ENCODE results near the gene RRAD. TPM values are rescaled to one million over a fixed set of nuclear protein-coding genes. Genes with fewer than 3 reads are reported as not detected.
A peak's percentile ranks its signal among the peaks of the same experiment; 100 is the strongest.

Gene RRAD
- total RNA-seq, 1 donor from 2014 or later = 12.1 TPM

- Histone ChIP-seq H4K20me1 (ENCODE audit: insufficient read depth, low read length) (peaks cover 19% of the 10 kb centered on the region), H3K4me1 (ENCODE audit: insufficient read depth, low read length) (peaks cover 37% of the 10 kb centered on the region), H3K4me2 (ENCODE audit: low read length) (peak overlapping the region; percentile 83), H3K9me3 (ENCODE audit: insufficient read depth, low read depth, low read length) (no peaks in the 10 kb centered on the region), H3K36me3 (ENCODE audit: insufficient read depth, low read length) (no peaks in the 10 kb centered on the region), H3K27ac (ENCODE audit: low read depth, low read length) (no peak overlapping the region), H3K4me3 (ENCODE audit: insufficient read depth, low read depth, low read length) (no peak overlapping the region), H2AFZ (ENCODE audit: low read depth, low read length) (no peak overlapping the region), H3K27me3 (ENCODE audit: insufficient read depth, low read length) (peaks cover 27% of the 10 kb centered on the region), H3K79me2 (ENCODE audit: insufficient read depth, low read length) (no peaks in the 10 kb centered on the region), H3K9ac (ENCODE audit: low read length) (no peak overlapping the region)
- TF ChIP-seq CTCF (IDR thresholded peaks at IDR 0.05; ENCODE audit: insufficient read depth, low read depth, low read length) = no peak
- Mint-ChIP-seq H3K4me1 (ENCODE audit: low read depth, unreplicated experiment) (peaks cover 23% of the 10 kb centered on the region), H3K9me3 (ENCODE audit: unreplicated experiment) (no peaks in the 10 kb centered on the region), H3K36me3 (ENCODE audit: low read depth, unreplicated experiment) (peaks cover 7% of the 10 kb centered on the region), H3K4me3 (ENCODE audit: unreplicated experiment) (no peak overlapping the region), H3K27ac (ENCODE audit: unreplicated experiment) (no peak overlapping the region), H3K27me3 (ENCODE audit: low read depth, unreplicated experiment) (peaks cover 49% of the 10 kb centered on the region)
- DNase-seq (ENCODE audit: low read depth) = no peak
- no peak for FAIRE-seq
Observed at GRCh38 chr16:66923866-66924265, 1.5 kb downstream of the RRAD start.

DNA sequence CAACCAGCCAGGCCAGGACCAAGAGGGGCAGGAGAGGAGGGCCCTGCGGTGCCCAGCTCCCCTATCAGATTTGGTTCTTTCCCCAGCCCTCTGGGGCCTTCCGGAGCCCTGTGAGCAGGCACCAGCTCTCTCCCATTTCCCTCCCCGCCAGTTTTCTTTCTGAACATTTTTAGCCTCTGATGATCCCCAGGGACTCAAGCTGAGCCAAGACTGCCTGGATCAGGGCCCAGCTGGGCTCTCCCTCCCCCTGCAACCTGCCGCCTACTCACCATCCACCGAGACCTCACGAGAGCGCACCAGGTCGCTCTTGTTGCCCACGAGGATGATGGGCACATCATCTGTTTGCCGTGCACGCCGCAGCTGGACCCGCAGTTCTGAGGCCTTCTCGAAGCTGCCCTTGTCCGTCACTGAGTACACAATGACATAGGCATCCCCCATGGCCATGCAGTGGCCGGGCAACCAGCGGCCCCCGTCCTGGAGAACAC lies 2.0 kb downstream of the RRAD start:
- peaks cover 7% of the 10 kb centered on the region for H3K36me3 Mint-ChIP-seq (ENCODE audit: low read depth, unreplicated experiment)
- FAIRE-seq (no peak), DNase-seq (ENCODE audit: low read depth) (peak; percentile 34)
- Histone ChIP-seq H3K9ac (ENCODE audit: low read length) (no peak overlapping the region), H3K79me2 (ENCODE audit: insufficient read depth, low read length) (no peaks in the 10 kb centered on the region), H3K4me1 (ENCODE audit: insufficient read depth, low read length) (peaks cover 34% of the 10 kb centered on the region), H2AFZ (ENCODE audit: low read depth, low read length) (no peak overlapping the region), H3K27ac (ENCODE audit: low read depth, low read length) (no peak overlapping the region), H4K20me1 (ENCODE audit: insufficient read depth, low read length) (peaks cover 19% of the 10 kb centered on the region), H3K36me3 (ENCODE audit: insufficient read depth, low read length) (no peaks in the 10 kb centered on the region), H3K9me3 (ENCODE audit: insufficient read depth, low read depth, low read length) (no peaks in the 10 kb centered on the region), H3K4me2 (ENCODE audit: low read length) (peak overlapping the region; percentile 83), H3K27me3 (ENCODE audit: insufficient read depth, low read length) (peaks cover 27% of the 10 kb centered on the region), H3K4me3 (ENCODE audit: insufficient read depth, low read depth, low read length) (no peak overlapping the region)
- no peak overlapping the region for H3K27ac Mint-ChIP-seq (ENCODE audit: unreplicated experiment)
- no peaks in the 10 kb centered on the region for H3K9me3 Mint-ChIP-seq (ENCODE audit: unreplicated experiment)
- peaks cover 52% of the 10 kb centered on the region for H3K27me3 Mint-ChIP-seq (ENCODE audit: low read depth, unreplicated experiment)
- TF ChIP-seq CTCF (IDR thresholded peaks at IDR 0.05; ENCODE audit: insufficient read depth, low read depth, low read length) (no peak), EZH2 (IDR thresholded peaks at IDR 0.05; ENCODE audit: insufficient read depth, low read length) (no peak)
- H3K4me1 Mint-ChIP-seq (ENCODE audit: low read depth, unreplicated experiment) = peaks cover 21% of the 10 kb centered on the region
- no peak overlapping the region for H3K4me3 Mint-ChIP-seq (ENCODE audit: unreplicated experiment)

- Histone ChIP-seq H3K4me1 (ENCODE audit: insufficient read depth, low read length) (peaks cover 20% of the 10 kb centered on the region), H3K9me3 (ENCODE audit: insufficient read depth, low read depth, low read length) (no peaks in the 10 kb centered on the region), H3K79me2 (ENCODE audit: insufficient read depth, low read length) (no peaks in the 10 kb centered on the region), H3K4me2 (ENCODE audit: low read length) (no peak overlapping the region), H3K27ac (ENCODE audit: low read depth, low read length) (no peak overlapping the region), H4K20me1 (ENCODE audit: insufficient read depth, low read length) (peaks cover 19% of the 10 kb centered on the region), H3K36me3 (ENCODE audit: insufficient read depth, low read length) (no peaks in the 10 kb centered on the region), H3K9ac (ENCODE audit: low read length) (no peak overlapping the region), H3K27me3 (ENCODE audit: insufficient read depth, low read length) (peaks cover 27% of the 10 kb centered on the region), H3K4me3 (ENCODE audit: insufficient read depth, low read depth, low read length) (no peak overlapping the region), H2AFZ (ENCODE audit: low read depth, low read length) (no peak overlapping the region)
- Mint-ChIP-seq H3K4me3 (ENCODE audit: unreplicated experiment) (no peak overlapping the region), H3K27ac (ENCODE audit: unreplicated experiment) (no peak overlapping the region), H3K27me3 (ENCODE audit: low read depth, unreplicated experiment) (peaks cover 62% of the 10 kb centered on the region), H3K36me3 (ENCODE audit: low read depth, unreplicated experiment) (peaks cover 7% of the 10 kb centered on the region), H3K9me3 (ENCODE audit: unreplicated experiment) (peaks cover 2% of the 10 kb centered on the region), H3K4me1 (ENCODE audit: low read depth, unreplicated experiment) (peaks cover 7% of the 10 kb centered on the region)
- DNase-seq (ENCODE audit: low read depth) (no peak), FAIRE-seq (no peak)
- TF ChIP-seq CTCF (IDR thresholded peaks at IDR 0.05; ENCODE audit: insufficient read depth, low read depth, low read length) = no peak
- no peak for TF ChIP-seq EZH2 (IDR thresholded peaks at IDR 0.05; ENCODE audit: insufficient read depth, low read length)
Observed at GRCh38 chr16:66921729-66922450, 3.4 kb downstream of the RRAD start.

Data from astrocyte (in vitro differentiated cells and primary cell).